SK-N-SH treated with all-trans-retinoic acid at 6 μM for 48 hours (cell line): ENCODE data around the gene CELF4.

Experiments used
- CSRNP3 ChIP-seq: fragments of 250-450 bp; sonication (Bioruptor Pico); IDR thresholded peaks from 2 replicates; pipeline ENCODE4 v1.5.1; 2021; ENCODE audit warnings: mild to moderate bottlenecking, moderate library complexity
- ESRRG ChIP-seq: fragments of 250-450 bp; sonication (Bioruptor Pico); IDR thresholded peaks from 2 replicates; pipeline ENCODE4 v1.6.1; 2021; ENCODE audit warnings: mild to moderate bottlenecking
- OSR1 ChIP-seq: fragments of 250-450 bp; sonication (Bioruptor Pico); IDR thresholded peaks from 2 replicates; pipeline ENCODE4 v1.8.0; 2022; ENCODE audit warnings: moderate library complexity, mild to moderate bottlenecking, inconsistent platforms
- PATZ1 ChIP-seq: fragments of 250-450 bp; sonication (Bioruptor Pico); IDR thresholded peaks from 2 replicates; pipeline ENCODE4 v1.8.0; 2020; ENCODE audit warnings: mild to moderate bottlenecking, moderate library complexity, borderline replicate concordance
- RARB ChIP-seq: fragments of 250-450 bp; sonication (Bioruptor Pico); IDR thresholded peaks from 2 replicates; pipeline ENCODE4 v1.8.0; 2021; ENCODE audit warnings: mild to moderate bottlenecking, moderate library complexity
- SNAI2 ChIP-seq: fragments of 250-450 bp; sonication (Bioruptor Pico); IDR thresholded peaks from 2 replicates; pipeline ENCODE4 v1.5.0; 2020; ENCODE audit warnings: mild to moderate bottlenecking, moderate library complexity
- TOX ChIP-seq: fragments of 250-450 bp; sonication (Bioruptor Pico); IDR thresholded peaks from 2 replicates; pipeline ENCODE4 v1.8.0; 2021; ENCODE audit warnings: mild to moderate bottlenecking, moderate library complexity, borderline replicate concordance
- ZNF565 ChIP-seq: fragments of 450-650 bp; formaldehyde crosslinking; conservative IDR thresholded peaks from 2 replicates; pipeline ENCODE4 v1.5.0; 2020; ENCODE audit warnings: low read depth, mild to moderate bottlenecking, moderate library complexity
- ZNF70 ChIP-seq: fragments of 450-650 bp; formaldehyde crosslinking; IDR thresholded peaks from 2 replicates; pipeline ENCODE4 v1.5.0; 2020; ENCODE audit warnings: mild to moderate bottlenecking, moderate library complexity

- TF ChIP-seq CSRNP3 (CRISPR knock-in tag) (no peak), RARB (CRISPR knock-in tag) (no peak), TOX (CRISPR knock-in tag) (no peak), SNAI2 (no peak), OSR1 (no peak), ESRRG (CRISPR knock-in tag) (no peak), PATZ1 (CRISPR knock-in tag) (no peak), ZNF565 (no peak), ZNF70 (CRISPR knock-in tag) (no peak)
Observed at GRCh38 chr18:37253394-37254235, 312.0 kb downstream of the CELF4 start.
